Activated CD4-positive, alpha-beta T cell treated with anti-CD3 and anti-CD28 coated beads, Interleukin-2, Interleukin-4, amounts not matched to agents 100 ng/mL and 50 ng/mL, durations not matched to agents 16 hours and 8 hours (primary cell): ENCODE measurements around the gene PSEN1.

Experiments used
- DNase-seq: peaks from one replicate; pipeline ENCODE4 v3.0.0-alpha.2; 2020; ENCODE audit warnings: low spot score

PSEN1 gene

GRCh38 chr14:73240816-73241480, 104.6 kb downstream of the PSEN1 start:
- DNase-seq: no peak

DNA sequence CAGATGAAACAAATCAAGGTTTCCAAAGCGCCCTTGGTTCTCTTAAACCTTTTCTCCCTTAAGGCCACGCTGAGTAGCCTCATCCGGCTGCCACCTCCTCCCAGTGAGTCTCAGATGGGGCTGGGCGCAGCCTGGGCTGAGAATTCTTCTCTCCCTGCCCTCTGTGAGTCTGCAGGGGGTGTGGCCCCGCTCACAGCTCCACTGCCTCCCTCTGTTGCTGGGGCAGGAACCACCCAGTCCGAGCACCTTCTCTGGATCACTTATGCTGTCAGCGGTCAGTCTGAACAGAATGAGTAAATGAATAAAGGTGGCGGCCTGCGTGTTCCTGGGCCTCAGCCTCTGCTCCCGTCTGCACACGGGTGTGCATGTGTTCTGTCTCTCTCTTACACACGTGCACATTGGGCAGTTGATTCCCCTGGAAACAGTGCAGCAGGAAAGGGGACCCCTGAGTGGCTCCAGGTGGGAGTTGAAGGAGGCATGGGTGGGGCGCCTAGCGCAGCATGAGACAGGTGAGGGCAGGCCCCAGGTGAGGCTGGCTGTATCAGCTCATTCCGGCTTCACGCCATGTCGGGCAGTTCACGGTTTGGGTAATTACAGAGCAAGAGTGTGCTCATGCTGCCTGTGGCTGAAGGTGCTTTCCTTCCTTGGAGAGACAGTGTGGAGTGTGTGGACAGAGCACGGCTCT, 105.3 kb downstream of the PSEN1 start:
- no peak for DNase-seq

GRCh38 chr14:73242357-73242901, 106.1 kb downstream of the PSEN1 start:
- no peak for DNase-seq

DNA sequence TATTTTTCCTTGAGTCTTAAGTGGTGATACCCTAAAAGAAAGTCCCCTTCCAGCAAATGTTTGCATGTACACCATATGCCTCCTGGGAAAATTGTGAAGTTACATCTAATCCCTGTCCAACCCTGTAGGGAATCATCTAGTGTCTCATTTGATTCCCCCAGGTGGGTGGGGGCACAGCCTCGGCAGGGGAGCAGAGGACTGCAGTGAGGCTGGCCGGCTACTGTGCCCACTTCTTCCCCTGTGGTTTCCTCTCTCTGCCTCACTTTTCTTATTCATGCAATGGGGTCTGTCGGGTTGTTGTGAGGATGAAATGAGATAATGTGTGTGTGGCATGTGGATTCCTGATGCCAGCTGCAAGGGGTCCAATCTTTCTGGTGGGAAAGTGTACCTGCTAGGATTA, 107.0 kb downstream of the PSEN1 start:
- no peak for DNase-seq

DNA sequence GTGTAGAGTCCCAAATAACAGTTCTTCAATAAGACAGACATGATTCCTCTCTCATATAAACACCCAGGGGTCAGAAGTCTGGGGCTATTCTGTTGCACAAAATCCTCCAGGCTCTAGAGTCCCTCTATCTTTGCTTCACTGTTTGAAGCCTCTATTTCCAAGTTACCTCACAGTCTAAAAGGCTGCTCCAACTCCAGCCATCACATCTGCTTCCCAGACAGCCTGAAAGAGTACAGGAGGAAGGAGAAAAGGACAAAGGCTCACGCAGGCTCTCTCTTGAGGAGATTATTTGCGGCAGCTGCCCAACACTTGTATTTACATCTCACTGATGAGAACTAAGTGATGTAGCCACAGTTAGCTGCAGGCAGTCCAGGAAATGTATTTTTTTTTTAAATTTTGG, 107.4 kb downstream of the PSEN1 start:
- no peak for DNase-seq

DNA sequence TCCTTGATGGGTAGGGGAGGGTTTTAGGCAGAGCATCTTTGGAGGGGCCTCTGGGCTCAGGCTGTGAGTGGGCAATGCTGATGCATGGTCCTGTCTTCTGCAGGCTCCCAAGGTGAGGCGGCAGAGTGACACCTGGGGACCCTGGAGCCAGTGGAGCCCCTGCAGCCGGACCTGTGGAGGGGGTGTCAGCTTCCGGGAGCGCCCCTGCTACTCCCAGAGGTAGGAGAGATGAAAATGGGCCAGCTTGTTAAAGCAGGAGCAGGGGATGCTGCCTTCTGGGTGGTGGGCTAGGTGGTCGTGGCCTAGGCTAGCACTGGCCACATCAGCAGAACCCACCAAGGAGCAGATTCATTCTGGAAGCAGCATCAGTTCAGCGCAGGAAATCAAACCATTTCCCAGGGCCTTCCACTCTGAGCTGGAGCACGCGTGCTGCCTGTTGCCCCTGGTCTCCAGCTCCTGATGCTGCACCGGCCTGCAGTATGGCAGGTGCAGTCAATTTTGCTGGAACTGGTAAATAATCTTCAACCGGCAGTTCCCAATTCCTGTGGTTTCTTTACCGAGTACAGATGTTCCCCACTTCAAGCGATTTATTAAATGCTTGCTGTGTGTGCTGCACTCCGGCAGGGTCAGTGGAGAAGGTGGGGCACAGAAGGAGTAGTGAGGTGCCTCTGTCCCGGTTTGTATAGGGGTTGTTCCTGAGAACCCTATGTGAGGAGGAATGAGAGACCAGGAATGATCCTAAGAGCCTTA, 108.4 kb downstream of the PSEN1 start:
- DNase-seq: no peak

GRCh38 chr14:73245480-73246325, 109.4 kb downstream of the PSEN1 start:
- peak; percentile 24 for DNase-seq

- no peak for DNase-seq
These were observed 110.3 kb downstream of the PSEN1 start for GRCh38 chr14:73246387-73247150.

DNA sequence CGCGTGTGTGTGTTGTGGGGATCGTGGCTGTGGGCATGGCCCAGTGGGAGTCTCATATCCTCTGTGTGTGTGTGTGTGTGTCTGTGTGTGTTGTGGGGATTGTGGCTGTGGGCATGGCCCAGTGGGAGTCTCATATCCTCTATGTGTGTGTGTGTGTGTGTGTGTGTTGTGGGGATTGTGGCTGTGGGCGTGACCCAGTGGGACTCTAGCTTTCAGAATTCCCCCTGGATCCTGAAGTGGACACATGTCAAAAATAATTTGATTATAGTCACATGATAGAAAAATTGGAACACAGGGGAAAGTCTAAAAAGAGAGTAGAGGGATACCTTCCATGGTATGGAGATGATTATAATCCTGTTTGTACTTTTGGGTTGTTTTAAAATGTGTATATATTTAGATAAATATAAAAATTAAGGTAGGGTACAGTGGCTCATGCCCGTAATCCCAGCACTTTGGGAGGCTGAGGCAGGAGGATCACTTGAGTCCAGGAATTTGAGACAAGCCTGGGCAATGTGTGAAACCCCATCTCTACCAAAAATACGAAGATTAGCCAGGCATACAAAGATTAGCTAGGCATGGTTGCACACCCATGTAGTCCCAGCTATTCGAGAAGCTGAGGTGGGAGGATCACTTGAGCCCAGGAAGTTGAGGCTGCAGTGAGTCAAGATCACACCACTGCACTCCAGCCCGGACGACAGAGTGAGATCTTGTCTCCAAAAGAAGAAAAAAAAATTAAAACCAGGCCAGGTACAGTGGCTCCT, 112.0 kb downstream of the PSEN1 start:
- DNase-seq: no peak

DNA sequence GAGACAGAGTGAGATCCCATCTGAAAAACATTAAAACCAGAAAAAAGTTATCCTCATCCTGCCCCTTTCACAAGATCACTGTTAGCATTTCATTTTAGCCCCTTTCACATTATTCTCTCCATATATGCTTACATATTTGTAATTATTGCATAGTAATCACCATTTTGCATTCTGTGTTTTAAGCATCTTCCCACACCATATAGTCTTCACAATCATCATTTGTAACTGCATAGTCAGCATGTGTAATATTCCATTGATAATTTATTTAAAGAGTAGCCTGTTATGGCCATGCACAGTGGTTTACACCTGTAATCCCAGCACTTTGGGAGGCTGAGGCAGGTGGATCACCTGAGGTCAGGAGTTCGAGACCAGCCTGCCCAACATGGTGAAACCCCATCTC, 112.8 kb downstream of the PSEN1 start:
- no peak for DNase-seq

GRCh38 chr14:73249564-73250316, 113.4 kb downstream of the PSEN1 start:
- DNase-seq: no peak

DNA sequence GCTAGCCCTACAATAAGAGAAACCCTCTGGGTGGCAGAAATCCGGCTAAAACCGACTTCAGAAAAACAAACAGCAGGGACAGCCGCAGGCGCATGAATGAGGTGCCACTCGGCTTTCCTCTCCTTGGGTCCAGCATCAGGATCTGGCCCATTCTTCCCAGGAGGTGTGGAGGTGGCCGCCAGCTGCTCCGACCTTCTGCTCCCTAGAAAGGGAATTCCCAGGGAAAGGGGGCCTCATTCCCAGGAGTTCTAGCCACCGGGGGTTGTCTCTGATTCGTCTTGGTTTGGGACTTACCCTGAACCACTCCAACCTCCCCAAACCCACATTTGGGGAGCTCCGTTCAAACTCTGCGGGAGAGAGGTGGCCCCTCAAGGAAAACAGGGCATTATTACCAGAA, 114.0 kb downstream of the PSEN1 start:
- no peak for DNase-seq

- DNase-seq: no peak
These were observed 114.6 kb downstream of the PSEN1 start for GRCh38 chr14:73250781-73251500.

DNA sequence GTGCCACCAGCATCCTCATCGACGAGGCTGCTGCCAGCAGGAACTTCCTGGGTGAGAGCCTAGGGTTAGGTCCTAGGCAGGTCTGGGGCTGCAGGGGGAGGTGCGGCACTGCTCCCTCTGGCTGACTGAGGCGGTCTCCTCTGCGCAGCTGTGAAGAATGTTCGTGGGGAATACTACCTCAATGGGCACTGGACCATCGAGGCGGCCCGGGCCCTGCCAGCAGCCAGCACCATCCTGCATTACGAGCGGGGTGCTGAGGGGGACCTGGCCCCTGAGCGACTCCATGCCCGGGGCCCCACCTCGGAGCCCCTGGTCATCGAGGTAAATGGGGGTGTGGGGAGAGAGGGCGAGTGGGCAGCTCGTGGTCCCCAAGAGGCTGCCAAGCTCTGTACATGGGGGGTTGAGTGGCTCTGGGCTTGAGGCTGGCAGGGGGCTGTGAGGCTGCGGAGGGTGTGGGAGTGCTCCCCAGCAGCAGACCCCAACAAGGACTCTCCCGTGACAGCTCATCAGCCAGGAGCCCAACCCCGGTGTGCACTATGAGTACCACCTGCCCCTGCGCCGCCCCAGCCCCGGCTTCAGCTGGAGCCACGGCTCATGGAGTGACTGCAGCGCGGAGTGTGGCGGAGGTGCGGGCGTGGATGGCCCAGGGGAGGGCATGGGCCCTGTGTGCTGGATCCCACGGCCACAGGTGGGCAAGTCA, 115.4 kb downstream of the PSEN1 start:
- DNase-seq: no peak

DNA sequence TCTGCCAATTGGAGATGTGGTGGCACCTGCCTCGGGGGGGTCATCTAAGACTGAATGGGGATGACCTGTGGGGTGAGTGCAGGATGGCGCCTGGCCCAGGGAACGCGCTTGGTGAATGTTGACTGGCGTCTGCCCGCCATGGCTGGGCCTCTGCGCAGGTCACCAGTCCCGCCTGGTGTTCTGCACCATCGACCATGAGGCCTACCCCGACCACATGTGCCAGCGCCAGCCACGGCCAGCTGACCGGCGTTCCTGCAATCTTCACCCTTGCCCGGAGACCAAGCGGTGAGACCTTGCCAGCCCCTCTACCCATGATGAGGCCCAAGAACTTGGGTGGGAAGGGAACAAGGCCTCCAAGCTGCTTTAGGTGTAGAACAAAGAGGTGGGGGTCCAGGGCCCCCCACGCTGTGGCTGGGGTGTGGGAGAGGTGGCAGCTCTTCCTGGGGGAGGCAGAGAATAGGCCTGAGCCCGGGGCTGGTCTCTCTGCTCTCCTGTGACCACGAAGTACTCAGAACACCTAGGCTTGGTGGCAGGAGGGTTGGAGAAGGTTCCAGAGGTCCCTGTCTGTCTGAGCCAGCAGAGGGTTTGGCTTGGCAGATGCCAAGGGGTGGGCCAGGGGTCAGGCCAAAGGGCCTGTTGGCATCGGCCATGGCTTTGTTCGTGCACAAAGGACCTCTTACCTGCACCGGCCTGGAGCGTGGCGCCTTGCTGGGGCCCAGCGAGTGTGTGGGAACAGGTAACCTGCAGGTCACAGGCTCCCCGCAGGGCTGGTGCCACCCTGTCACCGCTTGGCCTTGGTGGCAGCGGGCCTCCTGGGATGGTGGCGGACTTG, 116.4 kb downstream of the PSEN1 start:
- DNase-seq: no peak

DNA sequence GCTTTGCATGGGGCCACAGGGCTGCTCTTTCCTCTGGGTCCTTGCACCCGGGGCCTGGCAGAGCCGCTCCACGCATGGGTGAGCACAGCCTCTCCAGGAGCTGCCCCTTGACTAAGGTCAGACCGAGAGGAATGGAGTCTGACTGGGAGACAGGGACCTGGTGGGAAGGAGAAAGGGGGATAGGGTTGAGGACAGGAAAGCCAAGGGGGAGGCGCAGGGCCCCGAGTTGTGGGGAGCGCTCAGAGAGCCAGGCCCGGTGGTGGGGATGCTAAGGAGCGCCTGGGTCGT, 117.0 kb downstream of the PSEN1 start:
- DNase-seq: no peak

- no peak for DNase-seq
These were observed 117.4 kb downstream of the PSEN1 start for GRCh38 chr14:73253721-73254120.
